ENCODE data around the gene IFT27. TPM values are rescaled to one million over a fixed set of nuclear protein-coding genes. Genes with fewer than 3 reads are reported as not detected.

The IFT27 gene
- total RNA-seq, 1 experiment from 2014 or later = 18.9 TPM

DNA sequence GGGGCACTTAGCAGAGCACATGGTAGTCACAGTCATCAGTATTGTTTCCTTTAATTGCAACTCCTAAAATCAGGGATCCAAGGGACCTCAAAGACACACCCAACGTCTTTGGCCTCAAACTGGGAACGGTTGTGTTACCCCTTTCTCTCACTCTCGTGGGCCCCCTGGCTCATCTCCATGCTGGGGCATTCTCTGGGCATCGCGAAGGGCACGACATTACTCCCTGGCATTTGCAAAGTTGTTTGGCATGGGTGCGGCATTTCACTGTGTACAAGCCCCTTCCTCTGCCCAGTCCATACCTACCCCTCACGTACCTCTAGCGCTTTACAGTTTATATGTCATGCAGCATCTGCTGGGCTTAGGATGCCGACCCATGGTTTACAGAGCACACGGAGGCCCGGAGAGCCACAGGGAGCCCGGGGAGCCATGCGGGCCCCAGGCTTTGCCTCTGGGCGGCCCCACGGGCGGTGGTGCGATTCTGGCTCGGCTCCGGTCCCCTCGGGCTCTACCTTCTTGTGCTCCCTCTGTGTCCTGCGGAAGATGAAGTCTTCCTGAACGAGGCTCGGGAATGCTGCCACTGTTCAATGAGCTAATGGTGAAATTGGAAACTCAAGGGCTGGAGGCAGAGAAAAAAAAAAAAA lies 50.4 kb downstream of the IFT27 start:
- DNase-seq (ENCODE audit: low read depth) = no peak

DNA sequence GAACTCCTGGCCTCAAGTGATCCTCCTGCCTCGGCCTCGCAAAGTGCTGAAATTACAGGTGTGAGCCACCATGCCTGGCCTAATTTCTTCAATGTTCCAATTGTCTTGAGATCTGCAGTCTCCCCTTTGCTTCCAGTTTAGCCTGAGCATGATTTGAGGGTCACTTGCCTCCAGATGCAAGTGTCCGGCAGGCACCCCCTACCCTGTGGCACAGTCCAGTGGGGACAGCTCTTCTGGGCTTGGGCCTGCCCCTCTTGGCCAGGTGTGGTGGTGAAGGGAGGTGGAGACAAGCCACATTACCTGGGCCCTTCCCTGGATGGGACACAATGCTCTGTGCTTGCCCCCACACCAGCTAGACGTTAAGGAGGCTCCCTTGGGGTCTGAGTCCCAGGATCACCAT lies 51.1 kb downstream of the IFT27 start:
- no peak for DNase-seq (ENCODE audit: low read depth)

DNA sequence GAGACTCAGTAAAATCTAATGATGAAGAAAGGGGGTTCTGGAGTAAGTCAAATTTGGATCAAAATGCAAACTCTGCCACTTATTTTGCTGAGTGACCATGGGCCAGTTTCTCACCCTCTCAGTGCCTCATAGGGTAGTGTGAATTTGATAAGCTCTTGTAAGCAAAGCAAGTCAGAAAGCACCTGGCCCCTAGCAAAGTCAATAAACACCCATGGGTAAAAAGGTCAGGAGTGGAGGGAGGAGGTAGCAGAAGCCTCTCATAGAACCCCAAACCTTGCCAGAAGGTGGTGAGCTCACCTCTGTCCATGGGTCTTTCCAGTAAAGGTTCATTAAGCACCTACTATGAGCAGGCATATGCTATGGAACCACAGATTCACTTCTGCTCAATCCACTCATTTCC lies 53.9 kb downstream of the IFT27 start:
- DNase-seq (ENCODE audit: low read depth) = no peak

DNA sequence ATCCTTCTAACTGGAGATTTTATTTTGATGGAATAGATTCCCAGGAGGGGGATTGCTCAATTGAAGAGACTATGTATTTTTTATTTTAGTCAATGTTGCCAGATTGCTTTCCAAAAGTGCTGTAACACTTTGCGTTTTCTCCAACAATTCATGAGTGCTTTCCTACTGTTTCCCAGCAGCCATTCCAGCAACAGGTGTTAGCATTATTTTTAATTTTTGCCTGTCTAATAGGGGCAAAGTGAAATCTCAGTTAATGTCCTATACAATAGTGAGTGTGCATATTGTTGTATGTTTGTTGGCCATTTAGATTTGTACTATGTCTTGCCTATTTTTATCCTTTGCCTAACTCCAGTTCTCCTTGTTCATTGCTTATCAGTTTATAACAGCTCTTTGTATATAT lies 60.3 kb downstream of the IFT27 start:
- DNase-seq (ENCODE audit: low read depth) = no peak

GRCh38 chr22:36714110-36714509 lies 61.8 kb downstream of the IFT27 start:
- DNase-seq (ENCODE audit: low read depth) = no peak

DNA sequence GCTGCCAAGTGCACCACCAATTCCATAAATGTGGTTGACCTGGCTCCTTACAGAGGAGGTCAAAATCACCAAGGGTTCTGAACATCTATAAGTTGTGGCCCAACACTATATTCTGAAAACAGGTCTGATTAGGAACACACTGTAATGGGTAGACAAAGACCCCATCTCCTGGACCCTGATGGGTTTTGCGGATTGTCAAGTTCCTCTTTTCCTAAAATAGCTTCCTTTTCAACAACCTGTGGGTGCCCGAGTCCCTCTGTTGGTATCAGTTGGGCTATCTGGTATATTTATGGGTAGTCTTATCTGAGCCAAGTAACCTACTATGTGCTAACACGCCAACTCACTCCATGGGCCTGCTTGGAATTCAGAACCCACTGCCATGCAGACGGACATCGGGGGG lies 62.5 kb downstream of the IFT27 start:
- no peak for DNase-seq (ENCODE audit: low read depth)

Other genes starting within 250 kb of the IFT27 start
- 519 and 532 TPM in 2 replicates for gene EIF3D, start 247.0 kb downstream of the IFT27 start, total RNA-seq (2014; rRNA removed; shearing (Covaris generic))
- gene CACNG2, start 72.4 kb downstream of the IFT27 start, total RNA-seq (2014; rRNA removed; shearing (Covaris generic)) = not detected in 2 replicates
- gene PVALB, start 40.9 kb upstream of the IFT27 start, total RNA-seq (2014; rRNA removed; shearing (Covaris generic)) = not detected in 2 replicates
- gene NCF4, start 84.9 kb upstream of the IFT27 start, total RNA-seq (2014; rRNA removed; shearing (Covaris generic)) = 0.23 and 1.7 TPM in 2 replicates
- not detected in 2 replicates for gene CSF2RB, start 137.5 kb upstream of the IFT27 start, total RNA-seq (2014; rRNA removed; shearing (Covaris generic))
- 27.6 and 30.8 TPM in 2 replicates for gene TST, start 243.3 kb upstream of the IFT27 start, total RNA-seq (2014; rRNA removed; shearing (Covaris generic))
- 66.4 and 67.3 TPM in 2 replicates for gene MPST, start 243.6 kb upstream of the IFT27 start, total RNA-seq (2014; rRNA removed; shearing (Covaris generic))

All from Daoy (cell line).